HG02588 (cell line): ENCODE measurements around the gene MYOZ3.

Experiments used
- ATAC-seq: cut with Tn5 transposase; IDR thresholded peaks from one replicate; pipeline ENCODE4 v1.9.1; 2021; ENCODE audit warnings: mild to moderate bottlenecking, moderate library complexity; ENCODE audit not compliant: unreplicated experiment

MYOZ3 gene

GRCh38 chr5:150658121-150658520 lies 2.9 kb upstream of the MYOZ3 start:
- ATAC-seq, result no peak

- ATAC-seq, result no peak
Measured at GRCh38 chr5:150658699-150659265, 2.3 kb upstream of the MYOZ3 start.

- ATAC-seq, result no peak
Measured at GRCh38 chr5:150659360-150660107, 1.5 kb upstream of the MYOZ3 start.

GRCh38 chr5:150660108-150660831 lies 781 bp upstream of the MYOZ3 start:
- no peak for ATAC-seq

- no peak for ATAC-seq
Measured at GRCh38 chr5:150661821-150662596, 958 bp downstream of the MYOZ3 start.

- no peak for ATAC-seq
Measured at GRCh38 chr5:150662731-150663516, 1.9 kb downstream of the MYOZ3 start.

- ATAC-seq, result no peak
Measured at GRCh38 chr5:150663936-150664335, 2.9 kb downstream of the MYOZ3 start.

- ATAC-seq, result no peak
Measured at GRCh38 chr5:150665044-150665443, 4.0 kb downstream of the MYOZ3 start.

GRCh38 chr5:150670275-150670947 lies 9.4 kb downstream of the MYOZ3 start:
- ATAC-seq, result no peak

GRCh38 chr5:150670948-150671310 lies 9.9 kb downstream of the MYOZ3 start:
- ATAC-seq, result no peak

- no peak for ATAC-seq
Measured at GRCh38 chr5:150671509-150672236, 10.6 kb downstream of the MYOZ3 start.

- ATAC-seq, result no peak
Measured at GRCh38 chr5:150672237-150672883, 11.3 kb downstream of the MYOZ3 start.

- no peak for ATAC-seq
Measured at GRCh38 chr5:150672884-150673275, 11.8 kb downstream of the MYOZ3 start.

- no peak for ATAC-seq
Measured at GRCh38 chr5:150674341-150674821, 13.3 kb downstream of the MYOZ3 start.

GRCh38 chr5:150675069-150675468 lies 14.0 kb downstream of the MYOZ3 start:
- no peak for ATAC-seq

- no peak for ATAC-seq
Measured at GRCh38 chr5:150676578-150676977, 15.5 kb downstream of the MYOZ3 start.

- ATAC-seq, result no peak
Measured at GRCh38 chr5:150689120-150689519, 28.1 kb downstream of the MYOZ3 start.

- no peak for ATAC-seq
Measured at GRCh38 chr5:150690760-150691159, 29.7 kb downstream of the MYOZ3 start.

- no peak for ATAC-seq
Measured at GRCh38 chr5:150692276-150692675, 31.2 kb downstream of the MYOZ3 start.
